ACC112 (cell line): ENCODE results near the gene FUBP3.

Source experiments
- H2AFZ ChIP-seq: fragments of 200-600 bp; sonication (generic); one replicate; pipeline ENCODE4 v1.6.0; 2017; ENCODE audit warnings: antibody characterized with exemption, low read length; ENCODE audit not compliant: unreplicated experiment
- H3K27ac ChIP-seq: fragments of 200-600 bp; sonication (generic); 2 replicates; pipeline ENCODE4 v1.5.1; 2014; ENCODE audit warnings: low read depth, mild to moderate bottlenecking, antibody characterized with exemption, low read length, moderate library complexity
- H3K27me3 ChIP-seq: fragments of 200-600 bp; sonication (generic); 2 replicates; pipeline ENCODE4 v1.6.1; 2014; ENCODE audit warnings: mild to moderate bottlenecking, antibody characterized with exemption, low read length, moderate library complexity, mixed read lengths; ENCODE audit not compliant: insufficient read depth
- H3K36me3 ChIP-seq: fragments of 200-600 bp; sonication (generic); 2 replicates; pipeline ENCODE4 v1.6.1; 2016; ENCODE audit warnings: mild to moderate bottlenecking, antibody characterized with exemption, low read length, moderate library complexity, mixed read lengths; ENCODE audit not compliant: insufficient read depth
- H3K4me1 ChIP-seq: fragments of 200-600 bp; sonication (generic); one replicate; pipeline ENCODE4 v1.6.1; 2016; ENCODE audit warnings: low read length, mixed read lengths; ENCODE audit not compliant: insufficient read depth, unreplicated experiment, control insufficient read depth
- H3K4me3 ChIP-seq: fragments of 200-600 bp; sonication (generic); 2 replicates; pipeline ENCODE4 v1.5.1; 2014; ENCODE audit warnings: mild to moderate bottlenecking, low read depth, low read length
- H3K79me2 ChIP-seq: fragments of 200-600 bp; sonication (generic); one replicate; pipeline ENCODE4 v1.6.0; 2016; ENCODE audit warnings: low read length; ENCODE audit not compliant: control insufficient read depth, unreplicated experiment, insufficient read depth

The FUBP3 gene

GRCh38 chr9:130663258-130663976 is 84.0 kb downstream of the FUBP3 start:
- H3K79me2 ChIP-seq, result no peaks in the 10 kb centered on the region
- H3K36me3 ChIP-seq, result no peaks in the 10 kb centered on the region
- H3K4me1 ChIP-seq, result peaks cover 5% of the 10 kb centered on the region
- no peak overlapping the region for H3K4me3 ChIP-seq
- H3K27me3 ChIP-seq, result peaks cover 98% of the 10 kb centered on the region
- H3K27ac ChIP-seq, result no peak overlapping the region
- no peak overlapping the region for H2AFZ ChIP-seq

GRCh38 chr9:130663977-130664250 is 84.5 kb downstream of the FUBP3 start:
- Histone ChIP-seq H3K4me1 (peaks cover 5% of the 10 kb centered on the region), H2AFZ (no peak overlapping the region), H3K27me3 (peaks cover 93% of the 10 kb centered on the region), H3K36me3 (no peaks in the 10 kb centered on the region), H3K27ac (no peak overlapping the region), H3K4me3 (no peak overlapping the region), H3K79me2 (no peaks in the 10 kb centered on the region)

DNA sequence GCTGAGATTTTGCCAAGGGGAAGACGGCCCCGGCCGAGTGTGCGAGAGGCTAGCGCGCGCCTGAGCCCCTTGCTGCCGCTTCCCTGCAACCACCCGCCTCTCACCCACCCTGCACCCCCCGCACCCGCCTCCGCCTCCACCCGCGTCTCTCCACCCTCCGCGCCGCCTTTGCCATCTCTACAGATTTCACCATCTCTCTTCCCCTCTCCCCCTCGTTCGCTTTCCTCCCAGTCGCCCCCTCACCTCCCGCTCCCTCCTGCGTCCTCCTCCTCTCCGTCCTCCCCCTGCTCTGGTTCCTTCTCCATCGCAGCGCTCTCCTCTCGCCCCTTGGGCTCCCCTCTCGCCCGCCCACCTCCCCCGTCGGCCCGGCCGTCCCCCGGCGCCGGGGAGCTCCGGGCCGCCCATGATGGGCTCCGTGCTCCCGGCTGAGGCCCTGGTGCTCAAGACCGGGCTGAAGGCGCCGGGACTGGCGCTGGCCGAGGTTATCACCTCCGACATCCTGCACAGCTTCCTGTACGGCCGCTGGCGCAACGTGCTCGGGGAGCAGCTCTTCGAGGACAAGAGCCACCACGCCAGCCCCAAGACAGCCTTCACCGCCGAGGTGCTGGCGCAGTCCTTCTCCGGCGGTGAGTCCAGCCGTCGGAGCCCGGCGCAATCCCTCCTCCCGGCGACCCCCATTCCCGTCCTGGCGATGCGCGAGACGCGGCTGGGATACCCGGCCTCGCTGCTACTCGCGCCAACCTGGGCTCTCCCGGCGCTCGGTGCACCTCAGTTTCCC is 85.1 kb downstream of the FUBP3 start, which contains the start of gene PRDM12:
Gene PRDM12, plus strand, starts transcription at position 344 of the 778 bp plus-strand sequence. Its CDS starts 60 bp downstream, at position 404.
- H3K27ac ChIP-seq, result no peak within 1 kb of the TSS
- no peak within 1 kb of the TSS for H3K4me3 ChIP-seq
- peaks cover 5% of the 10 kb centered on the region for H3K4me1 ChIP-seq
- H2AFZ ChIP-seq, result no peak within 1 kb of the TSS
- H3K27me3 ChIP-seq, result peaks cover 88% of the 10 kb centered on the region
- H3K79me2 ChIP-seq, result no peaks in the 10 kb centered on the region
- no peaks in the 10 kb centered on the region for H3K36me3 ChIP-seq

DNA sequence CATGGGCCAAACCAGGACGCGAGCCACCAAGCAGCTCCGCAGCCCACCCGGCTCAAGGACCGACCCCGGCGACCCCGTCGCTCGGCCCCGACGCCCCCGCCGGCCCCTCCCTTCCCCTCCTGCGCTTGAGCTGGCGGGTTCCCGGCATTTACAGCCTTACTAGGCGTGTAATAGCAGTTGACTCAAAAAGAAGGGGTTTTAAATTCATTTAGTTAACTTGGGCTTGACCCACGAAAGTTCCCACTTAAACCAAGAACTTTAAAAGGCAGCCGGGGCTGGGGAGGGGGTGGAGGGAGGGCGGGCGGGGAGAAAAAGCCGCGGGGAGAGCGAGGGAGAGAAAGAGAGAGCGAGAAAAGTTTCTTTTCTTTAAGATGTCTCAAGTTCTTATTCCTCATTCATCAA is 85.7 kb downstream of the FUBP3 start:
- Histone ChIP-seq H3K27me3 (peaks cover 82% of the 10 kb centered on the region), H3K4me3 (no peak overlapping the region), H3K79me2 (no peaks in the 10 kb centered on the region), H2AFZ (no peak overlapping the region), H3K4me1 (peaks cover 5% of the 10 kb centered on the region), H3K36me3 (no peaks in the 10 kb centered on the region), H3K27ac (no peak overlapping the region)

DNA sequence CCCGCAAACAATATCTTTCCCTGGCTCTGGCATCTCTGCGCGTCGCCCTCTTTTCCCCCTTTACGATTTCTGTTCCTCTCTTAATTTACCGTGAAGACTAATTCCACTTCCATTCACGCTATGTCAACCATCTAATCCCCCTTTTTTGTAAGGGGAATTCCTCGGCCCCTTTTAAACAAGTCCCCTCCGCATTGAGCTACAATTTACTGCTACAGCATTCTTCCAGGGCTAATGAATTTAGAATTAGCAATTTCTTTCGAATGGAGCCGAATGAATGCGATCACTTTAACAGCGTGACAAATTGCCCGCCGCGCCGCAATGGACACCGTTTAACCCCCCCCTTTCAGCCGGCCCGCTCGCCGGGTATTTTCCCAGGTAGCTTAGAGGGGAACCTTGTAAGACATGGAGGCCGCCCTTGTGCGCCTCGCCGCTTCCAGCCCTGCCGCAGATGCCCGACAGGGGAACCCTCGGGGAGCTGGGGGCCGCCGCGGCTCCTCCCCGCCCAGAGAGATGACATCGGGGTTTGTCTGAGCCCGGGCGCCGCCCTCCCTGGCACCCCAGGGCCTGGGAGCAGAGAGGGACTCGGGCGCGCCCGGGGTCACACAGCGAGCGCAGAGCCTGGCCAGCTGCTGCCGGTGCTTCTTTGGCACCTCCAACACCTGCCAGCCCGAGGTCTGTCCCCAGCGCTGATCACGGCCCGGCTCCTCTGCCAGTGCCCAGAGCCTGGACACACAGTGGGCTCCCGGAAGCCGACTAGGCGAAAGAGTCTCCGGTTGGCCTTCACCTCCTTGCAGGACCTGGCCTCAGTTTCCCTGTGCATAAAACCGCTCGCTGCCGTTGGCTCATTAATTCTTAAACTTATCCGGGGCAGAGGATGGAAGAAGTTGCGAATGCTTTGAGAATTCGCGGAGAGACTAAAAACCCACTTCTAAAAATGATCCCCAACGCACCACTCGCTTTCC is 86.3 kb downstream of the FUBP3 start:
- peaks cover 5% of the 10 kb centered on the region for H3K4me1 ChIP-seq
- no peak overlapping the region for H3K27ac ChIP-seq
- H2AFZ ChIP-seq, result no peak overlapping the region
- peaks cover 75% of the 10 kb centered on the region for H3K27me3 ChIP-seq
- no peaks in the 10 kb centered on the region for H3K79me2 ChIP-seq
- no peaks in the 10 kb centered on the region for H3K36me3 ChIP-seq
- H3K4me3 ChIP-seq, result no peak overlapping the region

DNA sequence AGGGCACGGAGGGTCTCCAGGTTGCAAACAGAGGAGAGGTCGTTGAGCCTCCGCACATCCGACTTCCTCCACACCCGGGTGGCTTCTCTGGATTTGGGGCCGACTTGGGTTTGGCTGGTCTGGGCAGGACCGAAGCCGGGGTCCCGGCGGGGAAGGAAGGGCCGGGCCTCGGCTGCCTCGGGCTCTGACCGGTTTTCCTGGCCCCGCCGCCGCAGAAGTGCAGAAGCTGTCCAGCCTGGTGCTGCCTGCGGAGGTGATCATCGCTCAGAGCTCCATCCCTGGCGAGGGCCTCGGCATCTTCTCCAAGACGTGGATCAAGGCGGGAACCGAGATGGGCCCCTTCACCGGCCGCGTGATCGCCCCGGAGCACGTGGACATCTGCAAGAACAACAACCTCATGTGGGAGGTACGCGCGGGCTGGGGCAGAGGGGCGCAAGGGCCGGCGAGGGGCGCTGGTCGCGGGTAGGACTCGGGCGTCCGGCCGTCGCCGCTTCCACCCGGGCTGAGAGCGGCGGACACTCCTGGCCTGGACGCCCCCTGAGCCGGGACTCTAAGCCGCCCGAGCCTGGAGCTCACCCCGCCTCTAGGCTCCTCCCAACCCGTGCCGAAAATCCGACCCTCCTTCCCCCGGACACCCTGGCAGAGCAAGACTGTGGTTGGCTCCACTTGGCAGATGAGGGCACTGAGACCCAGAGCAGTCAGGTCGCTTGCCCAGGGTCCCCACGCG is 87.2 kb downstream of the FUBP3 start:
- peaks cover 66% of the 10 kb centered on the region for H3K27me3 ChIP-seq
- H3K4me3 ChIP-seq, result no peak overlapping the region
- no peak overlapping the region for H3K27ac ChIP-seq
- no peak overlapping the region for H2AFZ ChIP-seq
- H3K79me2 ChIP-seq, result no peaks in the 10 kb centered on the region
- H3K4me1 ChIP-seq, result peaks cover 5% of the 10 kb centered on the region
- H3K36me3 ChIP-seq, result no peaks in the 10 kb centered on the region

- Histone ChIP-seq H3K36me3 (no peaks in the 10 kb centered on the region), H3K4me3 (no peak overlapping the region), H3K27ac (no peak overlapping the region), H3K4me1 (peaks cover 5% of the 10 kb centered on the region), H2AFZ (no peak overlapping the region), H3K27me3 (peaks cover 61% of the 10 kb centered on the region), H3K79me2 (no peaks in the 10 kb centered on the region)
These were observed 87.7 kb downstream of the FUBP3 start for GRCh38 chr9:130667120-130667435.

DNA sequence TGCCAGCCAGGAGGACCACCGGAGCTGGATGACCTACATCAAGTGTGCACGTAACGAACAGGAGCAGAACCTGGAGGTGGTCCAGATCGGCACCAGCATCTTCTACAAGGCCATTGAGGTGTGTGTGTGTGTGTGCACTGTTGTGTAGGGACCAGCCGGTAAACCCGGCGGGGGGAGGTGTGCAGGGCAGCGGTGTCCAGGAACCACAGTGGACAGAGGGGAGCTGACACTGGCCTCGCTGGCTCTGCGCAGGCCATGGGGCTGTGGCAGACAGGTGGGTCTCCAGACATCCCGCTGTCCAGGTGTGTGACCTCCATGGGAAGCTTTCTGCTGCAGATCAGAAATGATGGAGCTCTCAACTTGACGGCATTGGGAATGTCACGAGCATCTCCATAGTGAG is 88.8 kb downstream of the FUBP3 start:
- peaks cover 50% of the 10 kb centered on the region for H3K27me3 ChIP-seq

GRCh38 chr9:130668659-130669058 is 89.3 kb downstream of the FUBP3 start:
- H3K4me1 ChIP-seq, result peaks cover 5% of the 10 kb centered on the region
- no peaks in the 10 kb centered on the region for H3K36me3 ChIP-seq
- no peak overlapping the region for H3K4me3 ChIP-seq
- H3K27ac ChIP-seq, result no peak overlapping the region
- H3K27me3 ChIP-seq, result peaks cover 45% of the 10 kb centered on the region
- H2AFZ ChIP-seq, result no peak overlapping the region
- no peaks in the 10 kb centered on the region for H3K79me2 ChIP-seq

More for the DNA sequence above, 88.8 kb downstream of the FUBP3 start:
- Histone ChIP-seq H2AFZ (no peak overlapping the region), H3K36me3 (no peaks in the 10 kb centered on the region), H3K4me3 (no peak overlapping the region), H3K4me1 (peaks cover 5% of the 10 kb centered on the region), H3K79me2 (no peaks in the 10 kb centered on the region), H3K27ac (no peak overlapping the region)

DNA sequence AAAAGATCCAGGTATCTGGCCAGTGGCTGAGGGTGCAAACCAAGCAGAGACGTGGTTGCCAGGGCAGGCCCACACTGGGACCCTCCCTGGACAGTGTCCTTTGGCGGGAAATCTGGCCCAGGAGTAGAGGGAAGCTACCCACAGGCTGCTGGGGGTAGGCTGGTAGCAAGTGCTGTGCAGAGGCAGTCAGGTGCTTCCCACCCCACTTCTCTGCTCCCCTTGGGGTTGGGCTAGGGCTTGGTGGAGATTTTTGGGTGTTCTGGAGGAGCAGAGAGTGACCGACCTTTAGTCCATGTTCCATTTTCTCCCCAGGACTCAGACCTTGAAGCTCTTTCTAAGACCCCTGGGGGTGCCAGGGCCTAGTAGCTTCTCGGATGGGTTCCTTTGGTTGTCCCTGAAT is 90.6 kb downstream of the FUBP3 start:
- H3K4me1 ChIP-seq, result peaks cover under 1% of the 10 kb centered on the region
- H3K27ac ChIP-seq, result no peak overlapping the region
- no peaks in the 10 kb centered on the region for H3K79me2 ChIP-seq
- H2AFZ ChIP-seq, result no peak overlapping the region
- H3K36me3 ChIP-seq, result no peaks in the 10 kb centered on the region
- no peak overlapping the region for H3K4me3 ChIP-seq
- peaks cover 32% of the 10 kb centered on the region for H3K27me3 ChIP-seq
